ENCODE measurements around the gene CYP3A5.

- TF ChIP-seq CTCF (IDR thresholded peaks at IDR 0.05; ENCODE audit: control extremely low read depth in 1 of 3, insufficient read depth in 1 of 3, low read depth in 1 of 3, low read length in 3 of 3): no peak
- TF ChIP-seq RNF2 (IDR thresholded peaks at IDR 0.05; ENCODE audit: borderline replicate concordance, low read depth, low read length, missing control alignments, poor library complexity, severe bottlenecking): no peak
- TF ChIP-seq EP300 (IDR thresholded peaks at IDR 0.05; ENCODE audit: borderline replicate concordance in 1 of 2, low read depth in 2 of 2, low read length in 2 of 2): no peak
Observed at GRCh38 chr7:99679032-99679399, 780 bp downstream of the CYP3A5 start.

All from H1 (cell line).